Measurements from ENCODE around the gene PTRH1.

Gene PTRH1

GRCh38 chr9:127722055-127722745 lies 6.7 kb upstream of the PTRH1 start:
- DNase-seq (ENCODE audit: low read depth, low spot score) = no peak
- H3K27ac ChIP-seq = peak overlapping the region; percentile 50

GRCh38 chr9:127721391-127721821 lies 5.9 kb upstream of the PTRH1 start:
- H3K27ac ChIP-seq = peak overlapping the region; percentile 50
- peak; percentile 27 for DNase-seq (ENCODE audit: low read depth, low spot score)

- DNase-seq (ENCODE audit: low read depth, low spot score) = no peak
Measured at GRCh38 chr9:127720865-127721227, 5.4 kb upstream of the PTRH1 start.

DNA sequence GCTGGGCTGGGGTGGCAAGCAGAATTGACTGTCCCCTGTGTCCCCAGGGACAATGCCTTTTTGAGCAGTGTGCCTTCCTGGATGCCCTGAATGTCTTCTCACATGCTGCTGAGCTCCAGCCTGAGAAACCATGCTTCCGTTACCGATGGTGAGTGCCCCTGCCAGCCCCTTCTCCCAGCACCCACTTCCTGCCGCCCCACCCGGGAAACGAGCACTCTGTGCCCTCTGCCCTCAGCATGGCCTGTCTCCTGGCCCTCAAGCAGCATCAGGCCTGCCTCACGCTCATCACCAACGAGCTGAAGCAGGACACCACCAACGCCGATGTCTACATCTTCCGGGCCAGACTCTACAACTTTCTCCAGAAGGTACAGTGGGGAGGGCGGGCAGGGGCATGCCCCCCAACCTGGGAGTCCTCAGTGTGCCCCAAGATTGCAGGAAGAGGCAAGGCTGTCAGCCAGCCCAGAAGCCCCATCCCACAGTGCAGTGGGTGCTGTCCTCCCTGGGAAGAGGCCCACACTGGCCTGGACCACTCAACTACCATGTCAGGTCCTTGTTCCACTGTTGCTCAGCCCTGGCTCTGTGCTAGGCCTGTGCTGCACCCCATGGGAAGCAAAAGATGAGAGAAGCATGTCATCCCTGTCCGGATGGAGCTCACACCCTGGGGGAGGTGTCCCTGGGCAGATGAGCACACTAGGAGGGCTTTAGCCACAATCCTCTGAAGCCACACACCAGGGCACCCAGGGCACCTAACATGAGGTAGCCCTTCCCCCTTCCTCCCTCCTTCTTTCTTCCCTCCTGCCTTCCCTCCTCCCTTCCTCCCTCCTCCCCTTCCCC lies 4.8 kb upstream of the PTRH1 start:
- H3K27ac ChIP-seq = no peak overlapping the region

More at GRCh38 chr9:127720865-127721227, 5.4 kb upstream of the PTRH1 start:
- peak overlapping the region; percentile 50 for H3K27ac ChIP-seq

DNA sequence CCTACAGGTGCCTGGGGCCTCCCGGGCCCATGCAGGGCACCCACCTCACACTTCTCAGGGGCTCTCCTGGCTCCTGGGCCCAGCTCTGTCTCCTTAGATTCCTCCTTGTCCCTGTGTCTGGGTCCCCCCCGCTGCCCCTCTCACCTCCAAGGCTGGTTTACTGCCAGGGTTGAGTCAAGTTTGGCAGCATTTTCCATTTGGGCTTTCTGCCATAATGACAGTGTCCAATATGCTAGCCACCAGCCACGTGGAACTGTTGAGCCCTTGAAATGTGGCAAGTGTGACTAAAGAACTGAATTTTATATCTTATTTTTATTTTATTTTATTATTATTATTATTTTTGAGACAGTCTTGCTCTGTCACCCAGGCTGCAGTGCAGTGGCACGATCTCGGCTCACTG lies 2.3 kb upstream of the PTRH1 start:
- DNase-seq (ENCODE audit: low read depth, low spot score) = no peak
- no peak overlapping the region for H3K27ac ChIP-seq

More for the DNA sequence above, 4.8 kb upstream of the PTRH1 start:
- no peak for DNase-seq (ENCODE audit: low read depth, low spot score)

GRCh38 chr9:127716412-127716811 lies 949 bp upstream of the PTRH1 start:
- no peak overlapping the region for H3K27ac ChIP-seq
- DNase-seq (ENCODE audit: low read depth, low spot score) = no peak

DNA sequence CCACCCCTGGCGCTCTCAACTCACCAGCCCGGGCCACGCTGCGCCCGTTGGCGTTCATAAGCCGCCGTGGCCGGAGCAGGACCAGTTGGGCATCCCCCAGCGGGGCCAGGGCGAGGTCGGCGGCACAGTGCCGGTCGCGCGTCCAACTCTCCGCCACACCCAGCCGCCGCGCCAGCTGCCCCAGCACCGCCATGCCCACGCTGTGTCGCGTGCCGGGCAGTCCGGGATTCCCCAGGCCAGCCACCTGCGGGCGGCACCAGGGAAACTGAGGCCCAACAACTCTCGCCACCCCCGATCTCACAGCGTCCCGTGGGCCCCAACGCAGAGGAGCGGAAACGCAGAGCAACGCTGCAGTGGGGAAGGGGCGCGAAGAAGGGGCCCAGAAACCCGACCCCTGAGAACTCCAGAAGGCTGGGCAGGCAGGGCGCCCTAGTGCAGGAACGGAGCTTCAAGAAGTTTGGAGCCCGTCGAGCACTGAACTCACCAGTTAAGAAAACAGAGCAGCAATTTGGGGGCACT lies 453 bp downstream of the PTRH1 start:
- H3K27ac ChIP-seq = peak overlapping the region; percentile 40
- no peak for DNase-seq (ENCODE audit: low read depth, low spot score)

DNA sequence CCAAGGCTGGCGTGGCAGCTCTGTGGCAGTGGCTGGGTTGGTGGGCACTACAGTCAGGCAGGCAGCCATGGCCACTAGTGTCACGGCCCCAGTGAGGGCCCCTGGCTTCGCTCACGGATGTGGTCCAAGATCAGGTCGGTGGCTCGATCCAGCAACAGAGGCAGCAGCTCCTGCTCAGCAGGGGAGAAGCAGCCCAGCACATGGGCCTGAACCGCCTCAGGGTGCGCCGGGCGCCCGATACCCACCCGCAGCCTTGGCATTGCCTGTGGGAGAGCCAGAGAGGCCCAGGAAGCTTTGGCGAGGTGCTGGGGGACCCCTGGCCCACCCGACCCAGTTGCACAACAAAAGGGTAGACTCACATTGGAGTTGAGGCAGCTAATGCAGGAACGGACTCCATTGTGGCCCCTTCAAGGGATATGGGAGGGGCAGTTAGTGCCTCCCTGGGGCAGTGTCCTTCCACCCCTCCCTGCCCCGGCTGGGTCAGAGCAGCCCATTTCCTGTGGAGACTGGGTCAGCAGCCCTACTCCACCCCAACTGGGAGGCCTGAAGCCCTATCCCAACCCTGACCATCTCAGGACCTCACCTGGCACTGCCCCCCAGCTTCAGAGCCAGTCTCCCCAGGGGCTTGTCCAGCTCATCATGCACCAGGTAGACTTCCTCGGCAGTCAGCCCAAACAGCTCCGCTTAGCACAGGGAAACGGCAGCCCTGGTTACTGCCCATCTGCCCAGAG lies 1.3 kb downstream of the PTRH1 start:
- no peak overlapping the region for H3K27ac ChIP-seq
- no peak for DNase-seq (ENCODE audit: low read depth, low spot score)

DNA sequence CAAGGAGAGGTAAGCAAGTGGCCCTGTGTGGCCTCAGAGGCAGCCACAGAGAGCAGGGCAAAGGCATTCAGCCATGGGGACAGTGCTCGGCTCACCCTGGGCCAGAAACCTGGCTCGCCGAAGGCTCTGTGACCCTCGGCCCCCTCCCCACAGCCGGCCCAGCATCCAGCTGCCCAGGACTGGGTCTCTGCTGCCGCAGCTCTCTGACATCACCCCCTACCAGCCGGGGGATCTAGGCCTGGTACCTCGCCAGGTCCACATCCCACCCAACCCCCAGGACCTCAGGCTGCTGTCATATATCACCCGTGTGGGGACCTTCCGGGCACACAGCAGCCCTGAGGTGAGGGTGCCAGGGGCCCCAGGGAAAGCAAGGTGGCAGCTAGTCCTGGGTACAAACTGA lies 2.6 kb downstream of the PTRH1 start:
- no peak for DNase-seq (ENCODE audit: low read depth, low spot score)
- no peak overlapping the region for H3K27ac ChIP-seq

GRCh38 chr9:127712371-127712770 lies 3.1 kb downstream of the PTRH1 start:
- DNase-seq (ENCODE audit: low read depth, low spot score) = no peak
- H3K27ac ChIP-seq = no peak overlapping the region

- no peak overlapping the region for H3K27ac ChIP-seq
- no peak for DNase-seq (ENCODE audit: low read depth, low spot score)
Measured at GRCh38 chr9:127711831-127712274, 3.6 kb downstream of the PTRH1 start.

- H3K27ac ChIP-seq = no peak overlapping the region
- no peak for DNase-seq (ENCODE audit: low read depth, low spot score)
Measured at GRCh38 chr9:127711226-127711701, 4.2 kb downstream of the PTRH1 start.

- no peak for DNase-seq (ENCODE audit: low read depth, low spot score)
Measured at GRCh38 chr9:127710204-127710783, 5.2 kb downstream of the PTRH1 start.

DNA sequence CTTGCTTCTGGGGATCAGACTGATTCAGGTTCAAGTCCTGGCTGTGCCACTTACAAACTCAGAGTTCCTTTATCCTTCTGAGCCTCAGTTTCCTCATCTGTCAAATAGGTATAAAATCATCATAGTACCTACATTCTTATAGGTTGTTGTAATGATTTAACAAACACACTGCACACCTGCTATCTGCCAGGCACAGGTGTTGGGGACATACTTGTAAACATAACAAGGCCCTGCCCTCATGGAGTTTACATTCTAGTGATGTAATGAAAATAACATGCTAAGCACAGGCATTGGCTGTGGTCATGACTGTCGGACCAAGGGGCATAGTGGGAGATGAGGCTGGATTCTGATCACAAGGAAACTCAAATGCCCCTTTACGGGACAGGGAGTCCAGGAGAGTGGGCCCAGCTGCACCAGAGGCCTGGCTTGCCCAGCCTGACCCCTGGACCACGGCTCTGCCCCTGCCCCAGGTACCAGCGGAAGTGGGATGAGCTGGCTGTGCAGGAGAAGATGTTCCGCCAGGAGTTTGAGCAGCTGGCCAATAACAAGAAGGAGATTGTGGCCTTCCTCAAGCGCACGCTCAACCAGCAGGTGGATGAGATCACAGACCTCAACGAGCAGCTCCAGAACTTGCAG lies 6.4 kb downstream of the PTRH1 start:
- no peak overlapping the region for H3K27ac ChIP-seq
- no peak for DNase-seq (ENCODE audit: low read depth, low spot score)

More at GRCh38 chr9:127710204-127710783, 5.2 kb downstream of the PTRH1 start:
- no peak overlapping the region for H3K27ac ChIP-seq

- H3K27ac ChIP-seq = no peak overlapping the region
- DNase-seq (ENCODE audit: low read depth, low spot score) = no peak
Measured at GRCh38 chr9:127707766-127708165, 7.7 kb downstream of the PTRH1 start.

DNA sequence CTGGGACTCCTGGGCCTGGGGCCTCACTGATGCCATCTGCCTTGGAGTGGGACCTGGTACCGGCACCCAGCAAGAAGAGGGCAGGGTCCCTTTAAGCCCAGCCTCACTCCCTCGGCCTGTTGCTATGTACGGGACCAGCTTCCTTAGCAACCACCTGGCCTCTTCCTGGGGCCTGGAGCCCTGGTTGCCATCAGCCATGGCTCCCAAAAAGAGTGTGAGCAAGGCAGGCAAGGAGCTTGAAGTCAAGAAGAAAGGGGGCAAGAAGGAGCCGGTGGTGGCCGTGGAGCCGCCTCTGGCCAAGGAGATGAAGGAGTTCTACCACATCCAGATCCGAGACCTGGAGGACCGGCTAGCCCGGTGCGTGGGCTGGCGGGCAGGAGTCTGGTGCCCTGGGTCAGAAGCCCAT lies 8.6 kb downstream of the PTRH1 start, which contains the start of gene CFAP157:
TSS of gene CFAP157 (plus strand) at position 153 of the 406 bp plus-strand sequence. CDS start at position 197, 44 bp downstream.
- DNase-seq (ENCODE audit: low read depth, low spot score) = no peak

DNA sequence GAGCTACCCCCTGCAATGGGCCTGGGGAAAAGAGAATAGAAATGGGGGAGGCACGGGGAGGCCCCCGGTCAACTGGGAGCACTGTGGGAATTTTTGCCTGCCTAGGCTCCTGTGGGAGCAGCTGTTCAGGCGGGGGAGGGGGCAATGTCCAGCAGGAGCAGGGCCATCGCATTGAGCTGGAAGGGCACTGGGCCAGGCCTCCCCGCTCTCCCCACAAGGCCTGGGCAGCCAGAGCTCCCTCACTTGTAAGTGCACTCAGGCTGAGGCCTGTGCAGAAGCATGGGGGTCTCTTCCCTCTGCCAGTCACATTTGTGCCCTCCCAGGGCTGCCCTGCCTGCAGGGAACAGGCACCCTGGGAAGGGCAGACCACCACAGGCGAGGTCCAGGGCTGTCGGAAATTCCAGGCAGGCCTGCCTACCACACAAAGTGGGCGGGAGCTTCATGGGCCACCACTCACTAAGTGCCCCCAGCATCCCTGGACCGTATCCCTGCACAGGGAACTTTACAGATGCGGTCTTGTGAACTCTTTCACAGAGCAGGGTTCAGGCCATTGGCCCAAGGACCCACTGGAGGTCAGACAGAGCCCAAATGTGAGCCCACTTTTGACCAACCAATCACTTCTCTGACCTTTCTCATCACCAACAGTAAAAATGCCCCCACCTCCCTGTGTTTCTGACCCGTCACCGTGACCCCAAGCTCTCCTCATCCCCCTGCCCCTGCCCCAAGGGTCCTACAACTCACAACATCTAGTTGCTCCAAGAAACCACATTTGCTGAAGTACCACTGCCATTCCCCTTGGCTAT lies 9.7 kb downstream of the PTRH1 start:
- no peak for DNase-seq (ENCODE audit: low read depth, low spot score)
- H3K27ac ChIP-seq = no peak overlapping the region

More for the DNA sequence above, 8.6 kb downstream of the PTRH1 start, which contains the start of gene CFAP157:
- H3K27ac ChIP-seq = no peak within 1 kb of the TSS

GRCh38 chr9:127703289-127703946 lies 12.0 kb downstream of the PTRH1 start:
- DNase-seq (ENCODE audit: low read depth, low spot score) = no peak
- no peak overlapping the region for H3K27ac ChIP-seq

Data from epithelial cell of prostate (primary cell).